NCI-H2196 (cell line): ENCODE measurements around the gene IRF1.
A peak's percentile ranks its signal among the peaks of the same experiment; 100 is the strongest.
"Not testable (repeated sequence)": the region's sequence is repeated elsewhere in the genome, so short reads cannot be mapped to it uniquely, and the experiment has no call there.

Experiments used
- DNase-seq: peaks from one replicate; lab custom pipeline; 2025; ENCODE audit not compliant: unreplicated experiment; lab: John Stamatoyannopoulos, UW

Gene IRF1, protein sequence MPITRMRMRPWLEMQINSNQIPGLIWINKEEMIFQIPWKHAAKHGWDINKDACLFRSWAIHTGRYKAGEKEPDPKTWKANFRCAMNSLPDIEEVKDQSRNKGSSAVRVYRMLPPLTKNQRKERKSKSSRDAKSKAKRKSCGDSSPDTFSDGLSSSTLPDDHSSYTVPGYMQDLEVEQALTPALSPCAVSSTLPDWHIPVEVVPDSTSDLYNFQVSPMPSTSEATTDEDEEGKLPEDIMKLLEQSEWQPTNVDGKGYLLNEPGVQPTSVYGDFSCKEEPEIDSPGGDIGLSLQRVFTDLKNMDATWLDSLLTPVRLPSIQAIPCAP

DNA sequence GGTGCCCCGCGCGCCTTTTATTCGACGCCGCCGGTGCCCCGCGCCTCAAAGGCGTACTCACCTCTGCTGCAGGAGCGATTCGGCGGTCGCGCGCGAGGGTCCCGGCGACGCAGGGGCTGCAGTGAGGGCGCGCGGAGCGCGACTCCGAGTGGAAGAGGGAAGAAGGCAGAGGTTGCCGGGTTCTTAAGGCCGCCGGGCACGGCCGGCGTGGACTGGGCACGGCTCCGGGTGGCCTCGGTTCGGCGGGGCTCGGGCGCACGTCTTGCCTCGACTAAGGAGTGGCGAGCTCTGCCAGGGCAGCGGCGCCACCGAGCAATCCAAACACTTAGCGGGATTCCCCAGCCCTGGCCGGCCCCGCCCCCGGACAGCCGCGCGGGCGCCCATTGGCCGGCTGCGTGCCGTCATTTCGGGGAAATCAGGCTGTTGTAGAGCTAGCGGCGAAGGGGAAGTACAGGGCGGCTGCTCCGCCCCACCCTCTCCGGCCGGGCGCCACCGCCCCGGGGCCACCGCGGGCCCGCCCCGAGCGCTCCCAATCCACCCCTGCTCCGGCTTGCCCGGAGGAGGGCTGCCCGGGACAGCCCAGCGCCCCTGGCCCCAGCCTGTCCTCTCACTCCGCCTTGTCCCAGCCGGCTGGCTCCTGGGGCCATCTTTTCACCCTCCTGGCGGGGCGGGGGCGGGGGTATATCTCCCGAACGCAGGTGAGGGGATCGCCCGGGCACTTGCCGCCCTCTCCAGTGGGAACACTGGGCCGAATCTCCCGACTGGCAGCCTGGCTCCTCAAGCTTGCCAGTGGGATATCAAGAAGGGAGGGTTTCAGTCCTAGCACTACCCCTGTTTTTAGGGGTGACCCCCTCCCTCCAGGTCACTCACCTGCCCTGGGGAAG is at the start of gene IRF1:
TSS of gene IRF1 (minus strand) at position 290 of the 884 bp plus-strand sequence. CDS start 1,295 bp downstream, outside the sequence.
- peak; percentile 96 for DNase-seq

DNA sequence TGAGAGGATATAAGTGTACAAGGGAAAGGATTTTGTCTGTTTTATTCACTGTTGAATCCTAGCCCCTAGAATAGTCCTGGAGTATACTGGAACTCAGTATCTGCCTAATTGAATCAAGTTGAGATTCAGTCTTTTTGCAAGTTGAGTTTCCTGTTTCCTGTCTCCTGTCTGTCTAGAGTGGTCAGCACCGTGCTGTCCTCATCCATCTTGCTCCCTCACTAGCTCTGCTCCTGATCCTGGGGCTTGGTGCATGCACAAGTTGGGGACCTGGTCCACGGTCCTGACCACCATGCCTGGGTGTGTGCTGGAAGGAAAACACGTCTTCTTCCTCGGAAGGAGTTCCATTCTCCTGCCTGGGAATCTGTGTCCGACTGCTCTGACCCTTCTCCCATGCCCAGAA is 49.6 kb upstream of the IRF1 start:
- DNase-seq: no peak

DNA sequence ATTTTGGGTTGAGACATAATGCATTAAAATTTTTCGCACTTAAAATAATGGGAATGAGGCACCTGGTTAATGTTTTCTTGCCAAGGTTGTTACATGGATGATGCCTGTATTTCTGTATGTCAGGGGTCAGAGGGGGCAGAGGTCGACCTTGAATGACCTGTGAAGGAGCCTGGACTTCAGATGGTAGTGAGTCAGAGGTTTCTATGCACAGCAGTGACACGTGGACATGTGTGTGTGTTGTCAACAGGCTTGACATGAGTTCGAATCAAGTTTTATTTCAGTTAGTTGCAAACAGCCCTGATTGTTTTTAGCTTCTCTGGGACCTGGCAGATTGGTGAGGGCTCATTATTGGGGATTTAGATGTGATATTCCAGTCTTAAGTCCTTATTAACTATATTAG is 49.1 kb upstream of the IRF1 start:
- DNase-seq: no peak

DNA sequence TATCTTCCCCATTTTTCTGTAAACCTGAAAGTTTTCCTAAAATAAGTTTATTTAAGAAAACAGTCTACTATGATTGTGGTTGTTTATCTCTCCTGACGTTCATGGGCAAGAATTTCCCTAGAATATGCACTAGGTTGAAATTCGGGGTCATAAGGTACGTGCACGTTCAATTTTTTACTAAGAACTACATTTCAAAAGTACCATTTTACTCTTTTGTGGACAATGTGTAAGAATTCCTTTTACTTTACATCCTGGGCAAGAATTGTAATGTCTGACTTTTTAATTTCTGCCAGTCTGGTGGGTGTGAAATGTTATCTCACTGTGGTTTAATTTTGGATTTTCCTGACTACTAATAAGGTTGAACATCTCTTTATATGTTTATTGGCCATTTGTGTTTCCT is 40.4 kb upstream of the IRF1 start:
- DNase-seq: no peak

DNA sequence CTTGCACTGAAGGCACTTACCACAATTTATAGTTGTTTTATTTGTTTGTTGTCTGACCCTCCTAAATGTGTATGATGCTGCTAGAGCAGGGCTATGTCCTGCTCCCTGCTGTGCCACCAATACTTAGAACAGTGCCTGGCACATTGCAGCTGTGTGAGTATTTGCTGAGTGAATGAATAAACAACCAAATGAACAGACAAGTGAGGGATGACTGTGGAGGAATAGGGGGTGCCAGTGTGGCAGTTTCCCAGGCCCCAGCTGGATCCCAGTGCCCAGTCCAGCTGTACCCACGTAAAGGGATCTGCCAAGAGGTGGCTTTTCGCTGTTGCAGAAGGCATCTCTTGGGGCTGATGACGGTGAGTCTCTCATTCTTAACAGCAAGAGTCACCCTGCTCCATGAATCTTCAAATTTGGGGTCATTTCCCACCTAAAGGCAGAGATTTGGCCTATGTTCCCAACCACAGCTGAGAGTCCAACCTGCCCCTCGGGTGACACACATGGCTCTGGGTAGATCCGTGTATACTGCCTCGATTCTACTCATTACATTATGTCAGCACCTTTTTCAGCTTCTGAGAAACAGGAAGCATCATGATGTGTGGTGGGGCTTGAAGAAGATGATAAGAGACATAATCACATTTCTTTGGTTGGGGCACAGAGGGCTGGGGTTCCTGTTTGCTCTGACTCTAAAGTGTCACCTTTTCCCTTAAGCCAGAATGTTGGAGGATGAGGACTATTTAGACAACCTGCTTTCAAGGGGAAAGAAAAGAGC is 38.5 kb upstream of the IRF1 start:
- DNase-seq: no peak

DNA sequence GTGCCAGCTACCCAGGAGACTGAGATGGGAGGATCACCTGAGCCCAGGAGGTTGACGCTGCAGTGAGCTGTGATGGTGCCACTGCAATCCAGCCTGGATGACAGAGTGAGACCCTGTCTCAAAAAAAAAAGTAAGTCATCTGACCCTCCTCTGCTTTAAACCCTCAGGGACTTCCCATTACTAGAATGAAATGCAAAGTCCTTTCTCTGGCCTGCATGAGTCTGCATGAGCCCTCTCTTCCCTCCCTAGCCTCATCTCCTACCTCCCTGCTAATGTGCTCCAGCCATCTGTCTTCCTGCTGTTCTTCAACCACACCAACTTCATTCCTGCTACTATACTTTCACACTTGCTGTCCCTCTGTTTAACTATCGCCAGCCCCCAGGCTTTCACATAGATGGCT is 37.4 kb upstream of the IRF1 start:
- no peak for DNase-seq

DNA sequence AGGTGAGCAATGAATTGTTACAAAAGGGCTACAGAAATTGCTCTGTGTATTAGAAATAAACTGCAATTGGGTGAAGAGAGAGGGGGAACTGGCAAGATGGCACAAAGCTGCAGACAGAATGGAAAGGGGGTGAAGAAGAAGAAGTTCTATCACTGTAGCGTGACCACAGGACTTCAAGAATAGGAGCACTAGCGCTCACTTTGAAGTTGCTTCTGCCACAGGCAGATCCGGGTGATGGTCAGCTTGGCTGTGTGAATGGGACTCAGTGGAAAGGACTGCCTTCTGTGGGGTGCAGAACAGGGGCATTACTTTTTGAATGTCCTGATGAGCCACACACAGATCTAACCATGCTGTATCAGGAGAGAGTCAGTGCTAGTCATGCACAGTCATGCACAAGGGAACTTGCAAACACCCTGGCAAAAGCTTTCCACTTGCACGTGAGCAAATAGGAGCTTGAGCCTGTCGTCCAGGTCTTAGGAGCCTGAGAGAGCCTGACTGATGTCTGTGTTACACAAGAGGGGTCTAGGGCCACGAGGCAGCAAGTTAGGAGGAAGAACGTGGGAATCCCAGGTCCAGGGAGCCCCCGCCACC is 36.5 kb upstream of the IRF1 start:
- no peak for DNase-seq

DNA sequence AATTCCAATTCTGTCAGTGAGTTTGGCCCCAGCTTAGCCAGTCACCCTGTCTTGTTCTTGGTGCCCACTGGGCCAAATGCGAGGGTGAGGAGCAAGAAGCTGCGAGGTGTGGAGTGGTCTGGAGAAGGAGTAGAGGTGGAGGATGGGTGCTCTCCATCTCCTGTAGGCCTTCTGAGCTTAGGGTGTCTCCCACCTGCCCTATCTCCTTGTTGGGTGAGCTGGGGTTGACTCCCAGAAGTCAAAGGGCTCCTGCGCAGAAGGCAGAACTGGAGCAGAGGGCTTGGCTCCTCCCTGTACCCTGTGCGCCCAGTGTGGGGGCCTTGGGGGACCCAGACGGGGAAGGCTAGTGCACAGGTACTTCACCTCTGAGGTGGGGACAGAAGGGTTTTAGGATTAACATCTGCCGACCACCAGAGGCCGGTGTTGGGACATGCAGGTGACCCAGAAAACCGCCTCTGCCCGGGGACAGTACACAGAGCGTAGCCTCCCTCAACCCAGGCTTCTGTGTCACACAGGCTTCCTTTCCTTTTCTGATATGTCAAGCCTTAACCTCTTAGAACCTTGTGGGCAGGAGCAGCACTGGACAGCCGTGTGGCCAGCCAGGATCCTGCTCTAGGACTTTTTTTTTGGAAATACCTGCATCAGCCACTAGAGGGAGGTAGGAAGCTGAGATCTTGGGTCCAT is 35.9 kb upstream of the IRF1 start:
- DNase-seq: peak; percentile 73

DNA sequence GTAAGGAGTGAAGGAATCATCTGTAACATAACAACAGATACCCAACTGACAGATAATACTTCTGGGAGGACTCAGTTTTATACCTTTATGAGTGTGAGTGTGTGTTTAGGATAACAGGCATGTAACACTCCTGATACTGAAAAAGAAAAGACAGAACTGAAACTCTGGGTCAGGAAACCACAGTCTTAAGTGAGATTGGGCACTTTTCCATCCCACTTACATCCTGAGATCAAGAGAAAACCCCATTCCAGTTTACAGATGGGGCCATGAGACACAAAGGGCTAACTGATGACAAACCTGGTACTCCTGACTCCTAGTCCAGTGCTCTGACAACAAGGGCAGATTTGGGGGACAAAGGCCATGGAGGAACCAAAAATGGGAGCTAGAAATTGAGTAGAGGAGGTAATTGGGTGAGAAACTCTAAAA is 34.7 kb upstream of the IRF1 start:
- DNase-seq: no peak

DNA sequence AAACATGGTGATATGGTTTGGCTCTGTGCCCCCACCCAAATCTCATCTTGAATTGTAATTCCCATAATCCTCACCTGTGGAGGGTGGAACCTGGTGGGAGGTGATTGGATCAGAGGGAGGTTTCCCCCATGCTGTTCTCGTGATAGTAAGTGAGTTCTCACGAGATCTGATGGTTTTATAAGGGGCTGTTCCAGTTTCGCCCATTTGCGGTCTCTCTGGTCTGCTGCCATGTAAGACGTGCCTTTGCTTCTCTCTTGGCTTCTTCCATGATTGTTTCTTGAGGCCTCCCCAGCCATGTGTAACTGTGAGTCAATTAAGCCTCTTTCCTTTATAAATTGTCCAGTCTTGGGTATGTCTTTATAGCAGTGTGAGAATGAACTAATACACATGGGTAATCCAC is 34.3 kb upstream of the IRF1 start:
- DNase-seq: not testable (repeated sequence)

DNA sequence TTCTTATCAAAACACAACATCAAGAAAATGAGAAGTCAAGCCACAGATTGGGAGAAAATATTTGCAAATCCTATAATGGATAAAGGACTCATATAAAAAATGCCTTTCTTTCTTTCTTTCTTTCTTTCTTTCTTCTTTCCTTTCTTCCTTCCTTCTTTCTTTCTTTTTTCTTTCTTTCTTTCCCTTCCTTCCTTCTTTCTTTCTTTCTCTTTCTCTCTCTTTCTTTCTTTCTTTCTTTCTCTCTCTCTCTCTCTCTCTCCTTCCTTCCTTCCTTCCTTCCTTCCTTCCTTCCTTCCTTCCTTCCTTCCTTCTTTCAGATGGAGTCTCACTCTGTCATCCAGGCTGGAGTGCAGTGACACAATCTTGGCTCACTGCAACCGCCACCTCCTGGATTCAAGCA is 31.5 kb upstream of the IRF1 start:
- DNase-seq: not testable (repeated sequence)

DNA sequence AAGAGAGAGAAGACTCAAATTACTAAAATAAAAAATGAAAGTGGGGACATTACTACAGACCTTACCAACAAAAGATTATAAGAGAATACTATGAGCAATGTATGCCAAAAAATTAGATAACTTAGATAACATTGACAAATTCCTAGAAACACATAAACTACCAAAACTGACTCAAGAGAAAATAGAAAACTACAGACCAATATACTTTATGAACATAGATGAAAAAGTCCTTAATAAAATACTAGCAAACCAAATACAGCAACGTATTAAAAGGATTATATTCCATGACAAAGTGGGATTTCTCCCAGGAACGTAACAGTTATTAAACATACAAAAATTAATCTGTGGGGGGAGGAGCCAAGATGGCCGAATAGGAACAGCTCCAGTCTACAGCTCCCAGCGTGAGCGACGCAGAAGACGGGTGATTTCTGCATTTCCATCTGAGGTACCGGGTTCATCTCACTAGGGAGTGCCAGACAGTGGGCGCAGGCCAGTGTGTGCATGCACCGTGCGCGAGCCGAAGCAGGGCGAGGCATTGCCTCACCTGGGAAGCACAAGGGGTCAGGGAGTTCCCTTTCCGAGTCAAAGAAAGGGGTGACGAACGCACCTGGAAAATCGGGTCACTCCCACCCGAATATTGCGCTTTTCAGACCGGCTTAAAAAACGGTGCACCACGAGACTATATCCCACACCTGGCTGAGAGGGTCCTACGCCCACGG is 23.2 kb upstream of the IRF1 start:
- DNase-seq: not testable (repeated sequence)

DNA sequence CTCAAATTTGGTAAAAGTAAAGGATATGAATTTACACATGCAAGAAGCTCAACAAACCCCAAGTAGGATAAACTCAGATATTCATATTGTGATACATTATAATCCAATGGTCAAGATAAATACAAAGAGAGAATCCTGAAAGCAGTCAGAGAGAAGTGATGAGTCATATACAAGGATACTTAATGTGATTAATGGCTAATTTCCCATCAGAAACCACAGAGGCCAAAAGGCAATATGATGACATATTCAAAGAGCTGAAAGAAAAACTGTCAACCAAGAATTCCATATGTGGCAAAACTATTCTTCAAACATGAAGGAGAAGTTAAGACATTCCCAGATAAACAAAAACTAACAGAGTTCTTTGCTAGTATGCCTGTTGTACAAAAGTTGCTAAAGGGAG is 19.5 kb upstream of the IRF1 start:
- no peak for DNase-seq

DNA sequence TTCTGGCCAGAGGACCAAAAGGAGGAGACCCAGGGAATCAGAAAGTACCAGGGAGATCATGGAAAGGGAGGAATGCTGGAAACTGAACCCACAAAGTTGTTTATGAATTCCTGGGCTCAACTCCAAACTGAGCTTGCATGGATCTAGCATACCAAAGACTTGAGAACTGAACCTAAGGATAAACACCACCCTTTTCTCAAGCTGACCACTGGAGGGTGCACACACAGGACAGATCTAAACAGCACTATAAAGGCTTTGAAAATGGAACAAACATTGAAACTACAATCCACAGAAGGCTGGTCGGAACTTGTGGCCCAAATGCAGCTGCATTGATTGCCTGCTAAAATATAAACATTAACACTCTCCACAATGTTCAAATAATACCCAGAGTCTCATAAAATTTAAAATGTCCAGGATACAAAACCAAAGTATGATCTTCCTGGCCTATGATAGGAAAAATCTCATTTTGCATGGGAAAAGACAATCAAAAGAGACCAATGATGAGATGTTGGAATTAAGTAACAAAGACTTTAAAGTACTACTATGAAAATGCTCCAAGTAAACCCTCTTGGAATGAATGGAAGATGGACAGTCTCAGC is 15.6 kb upstream of the IRF1 start:
- DNase-seq: peak; percentile 21

DNA sequence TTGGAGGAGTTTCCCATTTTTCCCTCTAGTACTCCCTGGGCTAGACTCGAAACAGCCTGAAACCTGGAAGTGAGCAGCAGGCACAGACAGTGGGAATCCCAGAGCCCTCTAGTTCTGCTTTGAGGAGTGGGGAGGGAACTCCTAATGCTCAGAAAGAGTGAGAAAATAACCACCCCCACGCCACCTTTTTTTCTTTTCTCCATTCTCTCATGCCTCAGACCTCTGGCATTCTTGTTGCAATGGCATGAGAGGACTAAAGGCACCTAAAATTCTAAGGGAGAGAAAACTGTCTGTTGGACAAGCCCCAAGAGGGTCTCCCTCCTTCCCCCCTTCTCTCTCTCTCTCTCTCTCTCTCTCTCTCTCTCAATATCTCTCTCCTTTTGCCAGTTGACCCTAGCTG is 15.1 kb upstream of the IRF1 start:
- DNase-seq: no peak

DNA sequence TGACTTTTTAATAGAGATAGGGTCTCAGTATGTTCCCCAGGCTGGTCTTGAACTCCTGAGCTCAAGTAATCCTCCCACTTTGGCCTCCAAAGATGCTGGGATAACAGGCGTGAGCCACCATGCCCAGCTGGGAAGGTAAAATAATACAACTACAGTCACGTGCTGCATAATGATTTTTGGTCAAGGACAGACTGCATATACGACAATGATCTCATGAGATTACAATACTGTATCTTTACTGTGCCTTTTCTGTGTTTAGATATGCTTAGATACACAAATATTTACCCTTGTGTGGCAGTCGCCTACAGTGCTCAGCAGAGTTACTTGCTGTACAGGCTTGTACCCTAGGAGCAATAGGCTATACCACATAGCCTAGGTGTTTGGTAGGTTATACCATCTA is 14.2 kb upstream of the IRF1 start:
- DNase-seq: no peak

DNA sequence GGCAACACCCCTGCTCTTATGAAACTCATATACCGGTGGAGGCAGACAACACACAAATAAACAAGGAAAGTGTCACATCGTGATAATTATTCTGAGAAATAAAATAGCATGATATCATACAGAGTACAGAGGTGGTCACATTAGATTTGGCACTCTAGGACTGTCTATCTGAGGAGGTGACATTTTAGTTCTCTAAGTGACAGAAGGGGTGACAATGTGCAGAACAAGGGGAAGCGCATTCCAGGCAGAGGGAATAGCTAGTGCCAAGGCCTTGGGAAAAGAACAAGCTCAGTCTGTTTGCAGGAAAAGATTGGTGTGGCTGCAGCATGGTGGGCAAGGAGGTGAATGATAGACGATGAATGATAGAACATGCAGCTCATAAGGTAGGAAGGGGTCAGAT is 12.7 kb upstream of the IRF1 start:
- DNase-seq: no peak

DNA sequence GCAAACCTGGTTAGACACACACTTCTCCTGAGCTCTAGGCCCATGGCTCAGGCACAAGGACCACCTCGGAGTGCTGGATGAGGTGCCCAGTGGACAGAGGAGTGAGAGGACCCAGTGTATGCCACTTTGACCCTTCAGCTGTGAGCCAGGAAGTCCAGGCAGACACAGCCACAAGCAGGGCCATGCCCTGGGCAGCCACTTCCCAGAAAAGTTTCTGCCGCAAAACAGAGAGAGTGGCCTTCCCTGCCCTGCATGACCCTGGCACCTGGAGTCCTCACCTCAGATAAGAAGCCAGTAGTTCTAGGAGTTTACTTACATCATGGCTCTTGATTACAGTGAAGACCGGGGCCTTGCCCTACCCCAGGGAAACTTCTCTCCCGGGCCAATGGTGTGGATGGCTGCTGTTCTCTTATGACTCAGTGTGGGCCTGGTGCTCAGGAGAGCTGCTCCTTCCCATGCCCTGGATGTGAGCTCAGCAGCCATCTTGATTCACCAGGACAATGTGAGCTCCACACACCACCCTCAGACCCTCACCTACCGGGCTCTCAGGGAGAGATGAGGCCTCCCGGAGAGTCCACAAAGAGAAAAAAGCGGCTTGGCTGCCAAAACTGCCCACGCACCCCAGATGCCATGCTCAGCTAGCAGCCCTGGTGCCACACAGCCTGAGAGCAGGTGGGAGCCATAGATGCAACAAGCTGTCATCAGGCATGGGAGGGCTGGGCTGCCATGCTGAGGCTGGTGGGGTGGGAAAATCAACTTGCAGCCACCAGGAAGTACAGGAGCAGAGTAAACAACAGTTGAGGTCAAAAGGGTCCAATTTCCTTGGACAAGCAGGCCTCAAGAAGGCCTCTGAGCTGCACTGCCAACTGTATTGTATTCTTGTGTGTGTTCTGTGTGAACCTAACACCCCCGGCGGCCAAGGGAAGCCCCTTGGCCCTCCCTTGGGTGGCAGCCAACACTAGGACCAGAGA is 11.7 kb upstream of the IRF1 start:
- DNase-seq: peak; percentile 28

DNA sequence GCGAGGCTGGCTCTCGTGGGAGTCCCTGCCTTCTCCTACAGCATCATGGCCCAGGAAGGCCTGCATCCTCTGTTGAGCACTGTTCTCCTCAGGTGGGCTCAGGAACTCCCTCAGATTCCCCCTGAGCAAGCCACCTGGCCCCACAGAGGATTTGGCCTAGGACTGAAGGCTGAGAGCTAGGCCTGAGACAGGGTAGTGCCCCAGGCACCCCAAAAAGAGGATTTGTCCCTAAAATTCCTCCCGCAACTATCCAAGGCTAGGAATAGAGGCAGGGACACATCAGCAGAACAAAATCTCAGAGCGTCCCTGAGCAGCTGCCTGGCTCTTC is 11.0 kb upstream of the IRF1 start:
- no peak for DNase-seq
